ENCODE data around the gene VAV2.

VAV2 gene

GRCh38 chr9:133805876-133806622 lies 186.1 kb downstream of the VAV2 start:
- no peak for DNase-seq (ENCODE audit: low read depth, low spot score)
- H3K4me3 ChIP-seq (ENCODE audit: low read length), result no peak overlapping the region

GRCh38 chr9:133804199-133804598 lies 187.9 kb downstream of the VAV2 start:
- DNase-seq (ENCODE audit: low read depth, low spot score), result no peak
- no peak overlapping the region for H3K4me3 ChIP-seq (ENCODE audit: low read length)

- H3K4me3 ChIP-seq (ENCODE audit: low read length), result no peak overlapping the region
Observed at GRCh38 chr9:133803745-133804144, 188.4 kb downstream of the VAV2 start.

GRCh38 chr9:133803028-133803585 lies 189.0 kb downstream of the VAV2 start:
- no peak for DNase-seq (ENCODE audit: low read depth, low spot score)
- no peak overlapping the region for H3K4me3 ChIP-seq (ENCODE audit: low read length)

More at GRCh38 chr9:133803745-133804144, 188.4 kb downstream of the VAV2 start:
- no peak for DNase-seq (ENCODE audit: low read depth, low spot score)

- no peak overlapping the region for H3K4me3 ChIP-seq (ENCODE audit: low read length)
- DNase-seq (ENCODE audit: low read depth, low spot score), result no peak
Observed at GRCh38 chr9:133801739-133802138, 190.4 kb downstream of the VAV2 start.

- no peak overlapping the region for H3K4me3 ChIP-seq (ENCODE audit: low read length)
- DNase-seq (ENCODE audit: low read depth, low spot score), result no peak
Observed at GRCh38 chr9:133800266-133800665, 191.9 kb downstream of the VAV2 start.

- no peak overlapping the region for H3K4me3 ChIP-seq (ENCODE audit: low read length)
- no peak for DNase-seq (ENCODE audit: low read depth, low spot score)
Observed at GRCh38 chr9:133799716-133800115, 192.4 kb downstream of the VAV2 start.

GRCh38 chr9:133799106-133799505 lies 193.0 kb downstream of the VAV2 start:
- DNase-seq (ENCODE audit: low read depth, low spot score), result no peak

GRCh38 chr9:133798160-133798559 lies 194.0 kb downstream of the VAV2 start:
- H3K4me3 ChIP-seq (ENCODE audit: low read length), result no peak overlapping the region
- DNase-seq (ENCODE audit: low read depth, low spot score), result no peak

More at GRCh38 chr9:133799106-133799505, 193.0 kb downstream of the VAV2 start:
- H3K4me3 ChIP-seq (ENCODE audit: low read length), result no peak overlapping the region

GRCh38 chr9:133797406-133798105 lies 194.6 kb downstream of the VAV2 start:
- DNase-seq (ENCODE audit: low read depth, low spot score), result no peak
- no peak overlapping the region for H3K4me3 ChIP-seq (ENCODE audit: low read length)

- DNase-seq (ENCODE audit: low read depth, low spot score), result no peak
- no peak overlapping the region for H3K4me3 ChIP-seq (ENCODE audit: low read length)
Observed at GRCh38 chr9:133796562-133796961, 195.6 kb downstream of the VAV2 start.

GRCh38 chr9:133795049-133795448 lies 197.1 kb downstream of the VAV2 start:
- H3K4me3 ChIP-seq (ENCODE audit: low read length), result no peak overlapping the region
- no peak for DNase-seq (ENCODE audit: low read depth, low spot score)

GRCh38 chr9:133794016-133794760 lies 197.9 kb downstream of the VAV2 start:
- DNase-seq (ENCODE audit: low read depth, low spot score), result no peak
- H3K4me3 ChIP-seq (ENCODE audit: low read length), result no peak overlapping the region

- no peak overlapping the region for H3K4me3 ChIP-seq (ENCODE audit: low read length)
- no peak for DNase-seq (ENCODE audit: low read depth, low spot score)
Observed at GRCh38 chr9:133793471-133793870, 198.7 kb downstream of the VAV2 start.

GRCh38 chr9:133792721-133793470 lies 199.2 kb downstream of the VAV2 start:
- DNase-seq (ENCODE audit: low read depth, low spot score), result no peak
- H3K4me3 ChIP-seq (ENCODE audit: low read length), result no peak overlapping the region

GRCh38 chr9:133791735-133792649 lies 200.1 kb downstream of the VAV2 start:
- DNase-seq (ENCODE audit: low read depth, low spot score), result no peak
- no peak overlapping the region for H3K4me3 ChIP-seq (ENCODE audit: low read length)

- no peak for DNase-seq (ENCODE audit: low read depth, low spot score)
- no peak overlapping the region for H3K4me3 ChIP-seq (ENCODE audit: low read length)
Observed at GRCh38 chr9:133791069-133791468, 201.1 kb downstream of the VAV2 start.

GRCh38 chr9:133789778-133790177 lies 202.3 kb downstream of the VAV2 start:
- no peak for DNase-seq (ENCODE audit: low read depth, low spot score)

More at GRCh38 chr9:133789778-133790177, 202.3 kb downstream of the VAV2 start:
- H3K4me3 ChIP-seq (ENCODE audit: low read length), result no peak overlapping the region

Measured in Jurkat, Clone E6-1 (cell line).